Adrenal gland (tissue), 5 donors: ENCODE results near the gene LHFPL2.

Source experiments
- CTCF ChIP-seq, 6 experiments: fragments of 450-650 bp in 4 of 6; fragments of 200-600 bp in 2 of 6; sonication (generic) in 1 of 6; IDR thresholded peaks; 1 replicate in 5 of 6; 2 replicates in 1 of 6; pipeline versions ENCODE4 v1.5.1 to v1.8.0; 2016 to 2021; ENCODE audit warnings: antibody characterized with exemption in 6 of 6, mild to moderate bottlenecking in 2 of 6, moderate library complexity in 1 of 6
- POLR2A ChIP-seq, 2 donors: fragments of 450-650 bp; IDR thresholded peaks; one replicate each; pipeline ENCODE4 v1.6.1; 2017; ENCODE audit warnings: antibody characterized with exemption in 2 of 2, mild to moderate bottlenecking in 2 of 2, moderate library complexity in 1 of 2
- donor health status: DM: no; HTN: no; CAD: no.

DNA sequence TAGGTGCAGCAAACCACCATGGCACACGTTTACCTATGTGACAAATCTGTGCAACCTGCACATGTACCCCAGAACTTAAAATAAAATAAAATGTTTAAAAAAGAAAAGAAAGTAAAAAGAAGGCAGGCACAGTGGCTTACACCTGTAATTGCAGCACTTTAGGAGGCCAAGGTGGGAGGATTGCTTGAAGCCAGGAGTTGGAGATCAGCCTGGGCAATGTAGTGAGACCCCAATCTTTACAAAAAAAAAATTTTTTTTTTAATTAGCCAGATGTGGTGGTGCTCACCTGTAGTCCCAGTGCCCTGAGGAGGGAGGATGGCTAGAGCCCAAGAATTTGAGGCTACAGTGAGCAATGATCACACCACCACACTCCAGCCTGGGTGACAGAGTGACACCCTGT lies 12.5 kb upstream of the LHFPL2 start:
- no peak for TF ChIP-seq POLR2A (IDR thresholded peaks at IDR 0.05)
- TF ChIP-seq CTCF (IDR thresholded peaks at IDR 0.05) = no peak
